HG02610 (cell line): Measurements from ENCODE around the gene RNF144B.
"Not testable (repeated sequence)": the region's sequence is repeated elsewhere in the genome, so short reads cannot be mapped to it uniquely, and the experiment has no call there.

Experiments
- ATAC-seq: cut with Tn5 transposase; IDR thresholded peaks from one replicate; pipeline ENCODE4 v1.9.1; 2021; ENCODE audit warnings: mild to moderate bottlenecking, moderate library complexity; ENCODE audit not compliant: unreplicated experiment

Gene RNF144B

DNA sequence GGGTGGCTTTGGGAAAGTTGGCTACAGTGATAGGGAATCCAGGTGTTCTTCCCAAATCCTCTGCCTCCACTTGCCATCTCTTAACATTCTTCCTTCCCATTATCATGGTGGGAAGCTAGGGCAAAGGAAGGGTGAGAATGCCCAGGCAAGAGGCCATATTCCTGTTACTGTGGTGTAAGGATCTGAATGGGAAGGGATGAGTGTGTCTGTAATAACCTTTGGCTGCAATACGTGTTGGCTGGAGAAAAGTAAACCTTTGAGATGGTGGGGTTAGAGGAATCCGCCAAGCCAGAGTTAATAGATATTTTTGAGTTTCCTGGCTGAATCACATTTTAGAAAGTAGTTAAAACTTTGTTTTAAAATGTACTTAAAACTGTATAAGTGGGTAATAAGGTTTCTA is 45.9 kb downstream of the RNF144B start:
- ATAC-seq, result no peak

DNA sequence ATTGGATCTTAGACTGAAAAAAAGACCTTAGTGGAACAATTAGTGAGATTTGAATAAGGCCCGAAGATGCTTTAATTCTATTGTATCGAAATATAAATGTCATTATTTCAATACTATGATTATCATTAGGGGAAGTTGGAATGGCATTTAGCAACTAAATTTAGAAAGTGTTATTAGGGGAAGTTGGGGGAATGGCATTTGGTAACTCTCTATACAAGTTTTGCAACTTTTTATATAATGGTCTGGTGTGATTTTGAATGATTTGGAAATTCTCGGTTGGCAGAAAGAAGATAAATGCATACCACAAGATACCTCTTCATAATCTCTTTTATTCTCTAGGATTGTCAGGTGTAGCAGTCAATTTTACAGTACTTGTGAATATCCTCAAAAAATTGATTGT is 49.2 kb downstream of the RNF144B start:
- ATAC-seq, result no peak

GRCh38 chr6:18439581-18439980 is 52.4 kb downstream of the RNF144B start:
- ATAC-seq, result no peak

GRCh38 chr6:18441251-18441979 is 54.3 kb downstream of the RNF144B start:
- no peak for ATAC-seq

DNA sequence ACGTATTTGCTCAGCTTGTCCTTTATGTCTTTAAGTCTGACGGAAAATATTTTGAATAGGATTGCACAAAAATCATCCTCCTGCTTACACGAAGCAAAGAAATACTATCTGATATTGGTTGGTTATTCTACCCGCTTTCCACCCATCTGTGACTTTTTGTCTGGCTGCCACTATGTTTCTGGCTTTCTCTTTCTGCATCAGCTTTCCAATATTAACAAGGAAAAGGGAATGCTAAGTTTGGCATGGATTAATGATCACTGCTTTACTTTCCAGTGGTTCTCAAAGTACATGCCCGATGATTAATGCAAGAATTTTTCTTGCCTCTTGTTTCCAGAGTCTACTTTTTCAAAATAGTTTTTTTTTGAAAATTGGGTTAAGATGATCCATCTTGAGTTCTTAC is 57.0 kb downstream of the RNF144B start:
- no peak for ATAC-seq

DNA sequence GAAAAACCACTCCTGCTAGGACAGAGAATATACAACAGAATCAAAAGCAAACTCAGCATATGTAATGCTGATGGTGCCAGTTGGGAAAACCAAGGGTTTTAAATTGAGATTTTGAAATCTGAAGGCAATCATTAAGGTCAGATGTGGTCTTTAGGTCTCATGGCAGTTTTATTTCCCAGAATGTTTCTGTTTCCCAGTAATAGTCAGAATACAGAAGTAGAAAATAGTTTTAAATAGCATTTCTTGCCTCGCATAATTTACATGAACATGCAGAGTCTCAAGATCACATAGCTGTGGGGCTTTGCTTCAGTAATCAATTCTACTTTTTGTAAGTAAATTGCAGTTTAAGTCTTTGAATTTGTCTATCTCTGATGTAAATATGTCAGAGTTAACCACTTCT is 58.1 kb downstream of the RNF144B start:
- no peak for ATAC-seq

GRCh38 chr6:18446771-18447170 is 59.6 kb downstream of the RNF144B start:
- ATAC-seq, result no peak

DNA sequence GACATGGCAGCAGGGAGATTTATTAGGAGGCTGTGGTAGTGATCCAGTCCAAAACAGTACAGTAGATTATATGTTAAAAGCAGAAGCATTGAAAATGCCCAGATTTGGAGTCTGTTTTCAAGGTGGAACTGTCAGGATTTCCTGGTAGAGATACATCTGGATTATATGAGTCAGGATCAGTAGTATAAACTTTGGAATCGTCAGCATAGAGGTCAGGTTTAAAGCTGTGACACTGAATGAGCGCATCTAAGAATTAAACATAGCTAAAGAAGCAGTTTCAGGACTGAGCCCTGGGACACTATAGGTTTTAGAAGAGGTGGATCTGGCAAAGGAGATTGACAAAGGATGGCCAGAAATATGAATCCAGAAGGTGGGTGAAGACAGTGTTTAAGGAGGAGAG is 60.4 kb downstream of the RNF144B start:
- ATAC-seq, result no peak

- ATAC-seq, result no peak
Observed at GRCh38 chr6:18451756-18452155, 64.6 kb downstream of the RNF144B start.

DNA sequence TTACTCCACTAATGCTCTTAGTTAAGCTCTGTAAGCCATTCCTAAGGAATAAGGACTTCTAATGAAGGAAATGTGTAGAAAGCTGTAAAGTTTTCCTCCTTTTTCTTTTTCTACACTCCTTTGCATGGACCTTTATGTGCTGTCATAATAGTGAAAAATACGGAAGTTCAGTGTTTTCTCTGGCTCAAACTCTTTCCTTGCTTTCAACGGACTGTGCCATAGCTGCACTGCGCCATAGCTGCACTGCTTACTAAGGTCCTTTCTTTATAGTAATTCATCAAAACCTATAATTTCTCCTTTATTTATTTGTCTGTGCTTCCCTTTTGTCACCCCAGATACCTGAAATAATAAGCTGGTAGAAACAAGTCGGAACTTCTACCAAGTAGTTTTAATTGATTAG is 67.3 kb downstream of the RNF144B start:
- ATAC-seq, result no peak

DNA sequence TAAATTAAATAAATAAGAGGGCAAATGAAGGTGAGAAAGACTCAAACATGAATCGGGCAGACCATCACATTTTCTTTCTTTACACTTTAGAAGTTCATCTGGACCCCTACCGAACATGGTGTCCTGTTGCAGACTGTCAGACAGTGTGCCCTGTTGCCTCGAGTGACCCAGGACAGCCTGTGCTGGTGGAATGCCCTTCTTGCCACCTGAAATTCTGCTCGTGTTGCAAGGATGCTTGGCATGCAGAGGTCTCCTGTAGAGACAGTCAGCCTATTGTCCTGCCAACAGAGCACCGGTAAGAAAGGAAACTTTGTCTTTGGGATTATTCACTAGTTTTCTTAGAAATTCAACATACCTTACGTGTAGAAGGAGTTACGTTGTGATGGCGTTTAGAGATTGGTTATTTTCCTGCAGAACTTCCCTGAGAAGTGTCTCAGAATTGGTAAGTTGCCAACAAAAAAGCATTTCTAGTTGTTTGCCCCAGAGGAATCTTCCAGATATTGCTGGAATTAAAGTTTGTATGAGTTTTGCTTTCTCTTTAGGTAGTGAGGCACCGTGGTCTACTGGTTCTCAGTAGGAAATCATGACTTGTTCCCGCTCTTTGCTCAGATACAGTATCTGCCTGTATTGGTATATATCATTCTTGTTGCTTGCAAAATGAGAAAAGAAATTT is 70.1 kb downstream of the RNF144B start:
- no peak for ATAC-seq

- not testable (repeated sequence) for ATAC-seq
Observed at GRCh38 chr6:18458086-18458485, 70.9 kb downstream of the RNF144B start.

- ATAC-seq, result no peak
Observed at GRCh38 chr6:18463429-18463828, 76.3 kb downstream of the RNF144B start.

- ATAC-seq, result no peak
Observed at GRCh38 chr6:18464176-18464575, 77.0 kb downstream of the RNF144B start.

- ATAC-seq, result no peak
Observed at GRCh38 chr6:18465410-18466154, 78.4 kb downstream of the RNF144B start.

- no peak for ATAC-seq
Observed at GRCh38 chr6:18467741-18468502, 80.8 kb downstream of the RNF144B start.

GRCh38 chr6:18468503-18468843 is 81.3 kb downstream of the RNF144B start:
- no peak for ATAC-seq

GRCh38 chr6:18469536-18469935 is 82.4 kb downstream of the RNF144B start:
- no peak for ATAC-seq

- no peak for ATAC-seq
Observed at GRCh38 chr6:18471232-18471964, 84.2 kb downstream of the RNF144B start.

DNA sequence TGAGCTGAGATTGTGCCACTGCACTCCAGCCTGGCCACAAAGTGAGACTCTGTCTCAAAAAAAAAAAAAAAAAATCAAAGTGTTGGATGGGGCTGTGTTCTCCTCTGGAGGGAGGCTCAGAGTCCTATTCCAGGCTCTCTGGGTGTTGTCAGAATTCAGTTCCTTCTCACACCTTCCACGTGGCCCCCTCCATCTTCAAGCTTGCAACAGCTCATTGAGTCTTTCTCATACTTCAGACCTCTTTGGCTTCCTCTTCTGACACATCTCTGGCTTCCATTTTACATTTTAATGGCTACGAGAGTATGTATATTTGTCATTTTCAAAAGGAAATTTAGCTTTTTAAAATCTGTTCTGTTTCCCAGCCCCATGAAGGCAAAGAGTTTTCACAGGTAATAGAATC is 85.8 kb downstream of the RNF144B start:
- ATAC-seq, result no peak

DNA sequence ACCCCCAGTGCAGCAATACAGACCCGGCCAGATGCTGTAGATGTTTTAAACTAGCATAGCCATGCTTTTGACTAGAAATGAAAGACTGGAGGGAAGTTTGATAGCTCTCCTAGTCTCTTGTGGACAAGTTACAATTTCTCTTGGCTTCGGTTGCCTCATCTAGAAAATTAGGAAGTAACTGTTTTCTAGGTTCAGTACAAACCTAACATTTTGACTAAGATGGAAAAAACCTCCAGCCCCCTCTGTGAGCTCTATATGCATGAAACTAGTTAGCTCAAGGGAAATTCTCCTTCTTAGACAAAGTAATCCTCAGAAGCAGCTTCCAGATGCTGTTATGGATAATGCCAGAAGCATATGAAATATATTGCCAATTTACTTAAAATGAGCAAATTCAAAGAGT is 86.6 kb downstream of the RNF144B start:
- peak; percentile 79 for ATAC-seq
